Transverse colon (tissue), 4 donors: ENCODE results near the gene KREMEN2. TPM values are rescaled to one million over a fixed set of nuclear protein-coding genes. Genes with fewer than 3 reads are reported as not detected.

Experiments
- DNase-seq: peaks from one replicate; pipeline ENCODE4 v3.0.0-alpha.2; 2019
- H3K27ac ChIP-seq, 4 donors: fragments of 200-600 bp; sonication (generic); 2 replicates each; pipeline ENCODE4 v1.5.1; 2016 to 2018; ENCODE audit warnings: inconsistent platforms in 4 of 4
- H3K27me3 ChIP-seq: fragments of 200-600 bp; sonication (generic); 2 replicates; pipeline ENCODE4 v1.5.1; 2017; ENCODE audit warnings: inconsistent platforms
- H3K36me3 ChIP-seq, 4 donors: fragments of 200-600 bp; sonication (generic); 2 replicates each; pipeline ENCODE4 v1.5.1; 2017 to 2019; ENCODE audit warnings: inconsistent platforms in 4 of 4
- H3K4me1 ChIP-seq, 4 donors: fragments of 200-600 bp; sonication (generic); 2 replicates each; pipeline ENCODE4 v1.5.1; 2017 to 2020; ENCODE audit warnings: inconsistent platforms in 4 of 4
- H3K4me3 ChIP-seq, 4 donors: fragments of 200-600 bp; sonication (generic); 1 replicate in 1 of 4; 2 replicates in 3 of 4; pipeline versions ENCODE4 v1.5.1 to v1.6.1; 2017 to 2019; ENCODE audit warnings: inconsistent platforms in 4 of 4
- H3K9me3 ChIP-seq, 2 donors: fragments of 200-600 bp; sonication (generic); 2 replicates each; pipeline ENCODE4 v1.5.1; 2017 to 2019; ENCODE audit warnings: inconsistent platforms in 2 of 2
- CTCF ChIP-seq, 5 experiments: fragments of 200-600 bp in 3 of 5; fragments of 450-650 bp in 2 of 5; sonication (generic) in 3 of 5; IDR thresholded peaks; 1 replicate in 2 of 5; 2 replicates in 3 of 5; pipeline ENCODE4 v1.5.1; 2016 to 2017; ENCODE audit warnings: antibody characterized with exemption in 5 of 5, inconsistent platforms in 3 of 5, mild to moderate bottlenecking in 2 of 5, moderate library complexity in 1 of 5
- EP300 ChIP-seq: sonication (generic); formaldehyde crosslinking; IDR thresholded peaks from one replicate; pipeline ENCODE4 v1.6.1; 2017; ENCODE audit warnings: antibody characterized with exemption, low read depth
- POLR2A ChIP-seq: fragments of 450-650 bp; IDR thresholded peaks from one replicate; pipeline ENCODE4 v1.6.1; 2016; ENCODE audit warnings: antibody characterized with exemption, mild to moderate bottlenecking, moderate library complexity
- POLR2AphosphoS5 ChIP-seq, 3 donors: sonication (generic); formaldehyde crosslinking; IDR thresholded peaks; one replicate each; pipeline ENCODE4 v1.6.1; 2016; ENCODE audit warnings: antibody characterized with exemption in 3 of 3
- WGBS, 2 donors: methylation state at CpG; one replicate each; pipeline ENCODE4 v1.1.5; 2018; ENCODE audit warnings: low coverage in 1 of 2; 5-methylcytosine and 5-hydroxymethylcytosine counted together
- in situ Hi-C, 4 donors: fragments of 200-750 bp; cut with MboI; loops; one replicate each; pipeline versions ENCODE4 v1.15.0 to v1.15.1; 2017; ENCODE audit warnings: low sequenced_read_pairs in 3 of 4, low pct_ligation_motif_present in 1 of 4, low pct_unique_long_range_greater_than_20kb in 1 of 4
- intact Hi-C: fragments of 100-400 bp; cut with DNase I; formaldehyde crosslinking; loops from one replicate; pipeline ENCODE4 v1.15.1; 2023; ENCODE audit warnings: low total_unique reads
- total RNA-seq, 4 donors: library from RNA; depleted of rRNA; stranded (reverse); fragments of >200 nt; gene quantifications; one replicate each; pipeline ENCODE4 v1.1.0, GENCODE V29; 2016

Gene KREMEN2
- total RNA-seq, 4 donors from 2014 or later: 0.79 to 3.2 (median 1.1) TPM; not detected in 1

- Histone ChIP-seq H3K27ac (peak overlapping the region in 2 of 4 donors; percentile 27 to 53), H3K27me3 (peaks cover 63% of the 10 kb centered on the region), H3K4me3 (no peak overlapping the region), H3K9me3 (no peaks in the 10 kb centered on the region), H3K36me3 (no peaks in the 10 kb centered on the region), H3K4me1 (peaks cover 0 to 11% (median 7%) of the 10 kb centered on the region in 4 donors)
- 42% methylated on average over 21 of the region's 21 CpGs; no CpG with 5 or more reads in 1 of the 2 donors for WGBS, 2 donors
- in situ Hi-C loops (no loop called here), intact Hi-C loops (no loop called here)
- no peak for DNase-seq
- TF ChIP-seq EP300: no peak
Observed at GRCh38 chr16:2955779-2956578, 8.1 kb upstream of the KREMEN2 start.

- no peak for DNase-seq
- H3K4me1 ChIP-seq: peaks cover 0 to 11% (median 7%) of the 10 kb centered on the region in 4 donors
- WGBS, 2 donors: 84 to 86% methylated on average over 3 to 11 of the region's 11 CpGs
Observed at GRCh38 chr16:2956579-2956956, 7.5 kb upstream of the KREMEN2 start.

GRCh38 chr16:2959206-2959605, 4.9 kb upstream of the KREMEN2 start:
- no peak overlapping the region for H3K27ac ChIP-seq
- H3K36me3 ChIP-seq: no peaks in the 10 kb centered on the region
- TF ChIP-seq CTCF (IDR thresholded peaks at IDR 0.05): no peak
- no peak for TF ChIP-seq EP300
- no peak for TF ChIP-seq POLR2AphosphoS5 (IDR thresholded peaks at IDR 0.05)
- intact Hi-C loops: no loop called here
- H3K9me3 ChIP-seq: no peaks in the 10 kb centered on the region
- in situ Hi-C loops: no loop called here
- H3K27me3 ChIP-seq: peaks cover 91% of the 10 kb centered on the region
- peaks cover 12 to 23% (median 21%) of the 10 kb centered on the region in 4 donors for H3K4me1 ChIP-seq
- no peak overlapping the region for H3K4me3 ChIP-seq
- 8 to 38% methylated on average over 5 to 10 of the region's 10 CpGs for whole genome bisulfite sequencing, 2 donors
- DNase-seq: peak; percentile 8

More at GRCh38 chr16:2956579-2956956, 7.5 kb upstream of the KREMEN2 start:
- in situ Hi-C loops: no loop called here
- H3K9me3 ChIP-seq: no peaks in the 10 kb centered on the region
- no peak overlapping the region for H3K4me3 ChIP-seq
- intact Hi-C loops: no loop called here
- peaks cover 69% of the 10 kb centered on the region for H3K27me3 ChIP-seq
- TF ChIP-seq POLR2A: no peak
- no peak for TF ChIP-seq EP300
- TF ChIP-seq CTCF (IDR thresholded peaks at IDR 0.05): no peak
- TF ChIP-seq POLR2AphosphoS5 (IDR thresholded peaks at IDR 0.05): no peak
- no peak overlapping the region for H3K27ac ChIP-seq
- H3K36me3 ChIP-seq: no peaks in the 10 kb centered on the region

GRCh38 chr16:2960183-2961010, 3.7 kb upstream of the KREMEN2 start:
- peak; percentile 20 for DNase-seq
- 0 to 68% methylated on average over 1 to 16 of the region's 17 CpGs for WGBS, 2 donors
- in situ Hi-C loops: no loop called here
- peaks cover 91% of the 10 kb centered on the region for H3K27me3 ChIP-seq
- intact Hi-C loops: no loop called here
- TF ChIP-seq EP300 (no peak), POLR2AphosphoS5 (IDR thresholded peaks at IDR 0.05) (no peak), CTCF (IDR thresholded peaks at IDR 0.05) (no peak), POLR2A (no peak)
- H3K36me3 ChIP-seq: no peaks in the 10 kb centered on the region
- H3K4me1 ChIP-seq: peaks cover 22 to 34% (median 33%) of the 10 kb centered on the region in 4 donors
- no peak overlapping the region for H3K27ac ChIP-seq
- no peak overlapping the region for H3K4me3 ChIP-seq
- no peaks in the 10 kb centered on the region for H3K9me3 ChIP-seq
